Measurements from ENCODE around the gene SBF2.
A peak's percentile ranks its signal among the peaks of the same experiment; 100 is the strongest.

SBF2 gene

GRCh38 chr11:10225553-10225952, 68.5 kb downstream of the SBF2 start:
- TF ChIP-seq MAX (IDR thresholded peaks at IDR 0.05; ENCODE audit: low read depth, low read length) (no peak), CTCF (IDR thresholded peaks at IDR 0.05; ENCODE audit: low read depth, low read length) (no peak), POLR2A (IDR thresholded peaks at IDR 0.05; ENCODE audit: extremely low read depth, insufficient read length) (no peak), MYC (IDR thresholded peaks at IDR 0.05; ENCODE audit: low read depth, low read length) (no peak)
- H3K4me3 ChIP-seq (ENCODE audit: low read depth, low read length) = no peak overlapping the region
- no peak for DNase-seq (ENCODE audit: low read depth)

- no peak for DNase-seq (ENCODE audit: low read depth)
- no peak overlapping the region for H3K4me3 ChIP-seq (ENCODE audit: low read depth, low read length)
- TF ChIP-seq CTCF (IDR thresholded peaks at IDR 0.05; ENCODE audit: low read depth, low read length) (no peak), MYC (IDR thresholded peaks at IDR 0.05; ENCODE audit: low read depth, low read length) (no peak), POLR2A (IDR thresholded peaks at IDR 0.05; ENCODE audit: extremely low read depth, insufficient read length) (no peak), MAX (IDR thresholded peaks at IDR 0.05; ENCODE audit: low read depth, low read length) (no peak)
These were observed 71.6 kb downstream of the SBF2 start for GRCh38 chr11:10222399-10222798.

- no peak for DNase-seq (ENCODE audit: low read depth)
- TF ChIP-seq CTCF (IDR thresholded peaks at IDR 0.05; ENCODE audit: low read depth, low read length) = no peak
- TF ChIP-seq POLR2A (IDR thresholded peaks at IDR 0.05; ENCODE audit: extremely low read depth, insufficient read length) = no peak
- TF ChIP-seq MAX (IDR thresholded peaks at IDR 0.05; ENCODE audit: low read depth, low read length) = no peak
- TF ChIP-seq MYC (IDR thresholded peaks at IDR 0.05; ENCODE audit: low read depth, low read length) = no peak
- H3K4me3 ChIP-seq (ENCODE audit: low read depth, low read length) = no peak overlapping the region
These were observed 72.7 kb downstream of the SBF2 start for GRCh38 chr11:10221342-10221741.

- DNase-seq (ENCODE audit: low read depth) = no peak
- TF ChIP-seq POLR2A (IDR thresholded peaks at IDR 0.05; ENCODE audit: extremely low read depth, insufficient read length) (no peak), MYC (IDR thresholded peaks at IDR 0.05; ENCODE audit: low read depth, low read length) (no peak), MAX (IDR thresholded peaks at IDR 0.05; ENCODE audit: low read depth, low read length) (no peak), CTCF (IDR thresholded peaks at IDR 0.05; ENCODE audit: low read depth, low read length) (no peak)
- no peak overlapping the region for H3K4me3 ChIP-seq (ENCODE audit: low read depth, low read length)
These were observed 82.5 kb downstream of the SBF2 start for GRCh38 chr11:10211470-10211869.

- DNase-seq (ENCODE audit: low read depth) = no peak
- TF ChIP-seq POLR2A (IDR thresholded peaks at IDR 0.05; ENCODE audit: extremely low read depth, insufficient read length) (no peak), MAX (IDR thresholded peaks at IDR 0.05; ENCODE audit: low read depth, low read length) (no peak), MYC (IDR thresholded peaks at IDR 0.05; ENCODE audit: low read depth, low read length) (no peak), CTCF (IDR thresholded peaks at IDR 0.05; ENCODE audit: low read depth, low read length) (no peak)
- H3K4me3 ChIP-seq (ENCODE audit: low read depth, low read length) = no peak overlapping the region
These were observed 84.7 kb downstream of the SBF2 start for GRCh38 chr11:10209326-10209725.

- peak; percentile 57 for DNase-seq (ENCODE audit: low read depth)
These were observed 85.9 kb downstream of the SBF2 start for GRCh38 chr11:10208131-10208575.

More at GRCh38 chr11:10208131-10208575, 85.9 kb downstream of the SBF2 start:
- H3K4me3 ChIP-seq (ENCODE audit: low read depth, low read length) = no peak overlapping the region
- TF ChIP-seq POLR2A (IDR thresholded peaks at IDR 0.05; ENCODE audit: extremely low read depth, insufficient read length) (no peak), CTCF (IDR thresholded peaks at IDR 0.05; ENCODE audit: low read depth, low read length) (peak; percentile 52)
